T47D (cell line): ENCODE data around the gene ARHGAP45.
"Not testable (repeated sequence)": the region's sequence is repeated elsewhere in the genome, so short reads cannot be mapped to it uniquely, and the experiment has no call there.

Experiments used
- DNase-seq, 2 experiments: peaks; one replicate each; pipeline versions ENCODE4 v3.0.0 to v3.0.0-alpha.2; 2011 to 2012; ENCODE audit warnings: low read depth in 1 of 2, low spot score in 1 of 2
- JUND ChIP-seq: IDR thresholded peaks from 2 replicates; pipeline ENCODE4 v1.6.1; 2012; ENCODE audit warnings: low read depth
- in situ Hi-C: cut with HindIII; loops from 2 replicates; pipeline ENCODE4 v1.10.0; 2016; ENCODE audit warnings: low sequenced_read_pairs, low pct_unique_long_range_greater_than_20kb

The ARHGAP45 gene

DNA sequence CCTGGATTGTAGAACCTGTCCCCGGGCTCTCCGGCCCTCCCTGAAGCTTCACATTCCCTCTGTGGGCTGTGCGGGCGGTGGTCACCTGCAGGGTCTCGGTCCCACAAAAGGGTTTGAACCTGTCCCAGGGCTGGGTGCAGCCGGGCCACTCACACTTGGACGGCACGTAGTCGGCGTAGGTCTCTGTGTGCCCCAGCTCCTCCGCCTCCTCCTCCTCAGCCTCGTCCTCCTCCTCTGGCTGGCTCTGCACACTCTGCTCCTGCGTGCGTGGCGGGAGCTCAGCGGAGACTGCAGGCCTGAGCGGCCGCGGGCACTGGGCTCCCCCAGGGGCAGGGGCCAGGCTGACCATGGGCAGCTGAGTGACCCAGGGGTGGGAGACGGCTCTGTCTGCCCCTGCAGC is 56.4 kb downstream of the ARHGAP45 start:
- in situ Hi-C loops, result no loop called here
- TF ChIP-seq JUND, result no peak
- no peak for DNase-seq

DNA sequence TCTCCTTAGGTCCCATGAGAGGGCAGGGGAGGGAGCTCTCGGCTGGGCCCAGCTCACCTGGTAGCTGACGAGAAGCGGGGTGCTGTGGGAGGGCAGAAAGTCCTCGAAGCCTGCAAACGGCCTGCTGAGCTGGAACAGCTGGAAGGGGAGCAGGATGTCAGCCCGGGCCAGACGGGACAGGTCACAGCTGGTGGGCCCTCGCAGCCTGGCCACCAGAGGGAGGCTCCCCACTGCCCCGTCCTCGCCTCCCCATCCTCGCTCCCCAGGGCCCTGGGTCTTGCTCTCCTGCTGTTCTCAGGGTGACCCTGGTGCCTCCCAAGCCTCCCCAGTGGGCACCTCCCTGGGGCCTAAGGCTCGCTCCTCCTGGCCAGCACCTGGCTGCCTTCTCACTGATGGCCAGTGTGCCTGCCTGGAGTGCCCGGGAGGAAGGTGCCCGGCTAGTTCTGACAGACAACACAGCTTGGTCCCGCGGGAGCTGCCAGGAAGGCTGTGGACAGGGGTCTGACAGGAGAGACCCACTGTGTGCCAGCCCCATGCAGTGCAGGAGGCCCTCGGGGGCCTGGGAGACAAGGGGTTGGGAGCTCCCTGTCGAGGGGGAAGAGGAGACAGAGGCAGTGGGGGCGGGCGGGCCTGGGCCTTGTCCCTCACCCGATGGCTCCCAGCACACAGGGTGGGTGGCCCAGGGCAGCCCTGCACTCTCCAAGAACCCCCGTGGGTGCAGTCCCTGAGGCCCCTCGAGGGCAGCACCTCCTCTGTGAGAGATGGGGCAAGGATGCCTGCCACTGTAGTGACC is 57.1 kb downstream of the ARHGAP45 start:
- no peak for TF ChIP-seq JUND
- no peak for DNase-seq
- in situ Hi-C loops, result no loop called here

DNA sequence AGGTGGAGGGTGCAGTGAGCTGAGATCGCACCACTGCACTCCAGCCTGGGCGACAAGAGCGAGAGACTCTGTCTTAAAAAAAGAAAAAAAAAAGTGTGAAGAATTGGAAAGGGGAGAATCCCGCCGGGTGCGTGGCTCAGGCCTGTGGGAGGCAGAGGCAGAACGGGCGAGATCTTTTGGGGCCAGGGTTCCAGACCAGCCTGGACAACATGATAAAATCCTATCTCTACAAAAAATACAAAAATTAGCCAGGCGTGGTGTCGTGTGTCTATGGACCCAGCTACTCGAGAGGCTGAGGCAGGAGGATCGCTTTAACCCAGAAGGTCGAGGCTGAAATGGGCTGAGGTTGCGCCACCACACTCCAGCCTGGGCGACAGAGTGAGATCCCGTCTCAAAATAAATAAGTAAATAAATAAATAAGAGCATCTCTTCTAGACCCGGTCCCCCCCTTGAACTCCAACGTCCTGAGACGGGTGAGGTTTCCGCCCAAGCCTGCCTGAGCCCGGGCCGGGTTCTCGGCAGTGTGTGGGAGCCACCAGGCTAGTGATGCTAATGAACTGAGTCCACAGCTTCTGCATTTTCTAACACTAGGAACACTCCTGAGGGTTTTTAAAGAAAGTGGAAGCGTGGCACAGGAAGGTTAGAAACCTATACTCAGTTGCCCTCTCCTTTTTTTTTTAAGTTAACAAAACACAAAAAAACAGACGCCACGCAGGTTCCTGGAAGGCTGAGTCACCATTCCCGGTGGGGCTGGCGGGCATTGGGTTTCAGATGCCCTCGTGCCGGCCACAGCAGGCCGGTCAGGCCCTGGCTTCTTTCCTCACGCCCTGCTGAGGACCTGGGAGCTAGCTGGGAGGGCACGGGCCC is 58.9 kb downstream of the ARHGAP45 start:
- in situ Hi-C loops, result no loop called here
- no peak for TF ChIP-seq JUND
- DNase-seq, result no peak

DNA sequence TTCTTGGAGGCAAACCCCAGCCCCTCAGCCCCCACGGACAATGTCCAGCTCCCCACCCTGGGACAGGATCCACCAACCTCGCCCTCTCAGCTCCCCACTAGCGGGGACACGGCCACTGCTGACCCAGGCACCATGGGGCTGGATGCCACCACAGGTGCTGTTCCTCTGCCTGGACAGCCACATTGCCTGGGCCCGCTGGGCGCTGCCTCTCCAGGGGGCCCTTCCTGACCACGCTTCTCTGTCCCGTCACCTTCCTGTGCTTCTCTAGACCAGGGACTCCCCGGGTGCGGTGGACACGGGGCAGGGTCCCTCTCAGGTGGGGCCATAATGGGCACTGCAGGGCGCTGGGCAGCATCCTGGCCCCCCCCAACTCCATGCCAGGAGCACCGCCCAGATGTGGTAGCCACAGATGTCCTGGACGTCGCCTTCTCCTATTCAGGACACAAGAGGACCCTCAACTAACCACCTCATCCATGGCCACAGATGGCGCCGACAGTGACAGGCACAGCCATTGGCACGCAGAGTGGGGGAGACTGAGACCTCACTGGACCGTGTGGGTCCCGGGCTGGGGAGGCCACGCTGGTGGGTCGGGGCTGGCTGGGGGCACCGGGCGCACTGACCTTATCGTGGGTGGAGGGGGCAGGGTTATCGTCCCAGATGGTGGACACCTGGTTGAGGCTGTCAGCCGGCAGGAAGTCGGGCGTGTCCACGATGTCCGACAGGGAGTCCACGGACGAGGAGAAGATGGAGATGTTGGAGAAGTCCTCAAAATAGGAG is 60.2 kb downstream of the ARHGAP45 start:
- TF ChIP-seq JUND, result no peak
- in situ Hi-C loops, result no loop called here
- no peak for DNase-seq

DNA sequence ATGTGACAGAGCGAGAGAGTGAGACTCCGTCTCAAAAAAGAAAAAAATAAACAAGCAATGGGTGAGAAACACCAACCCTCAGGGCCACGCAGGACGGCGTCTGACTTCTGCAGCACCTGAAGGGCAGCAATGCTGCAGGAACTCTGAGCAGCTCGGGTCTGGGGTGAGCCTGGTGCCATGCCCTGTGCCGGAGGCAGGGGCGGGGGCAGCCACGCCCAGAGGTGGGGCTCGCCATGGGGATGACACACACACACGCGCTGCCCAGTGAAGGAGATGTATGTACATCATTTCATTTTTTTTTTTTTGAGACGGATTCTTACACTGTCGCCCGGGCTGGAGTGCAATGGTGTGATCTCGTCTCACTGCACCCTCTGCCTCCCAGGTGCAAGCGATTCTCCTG is 61.1 kb downstream of the ARHGAP45 start:
- DNase-seq, result no peak

DNA sequence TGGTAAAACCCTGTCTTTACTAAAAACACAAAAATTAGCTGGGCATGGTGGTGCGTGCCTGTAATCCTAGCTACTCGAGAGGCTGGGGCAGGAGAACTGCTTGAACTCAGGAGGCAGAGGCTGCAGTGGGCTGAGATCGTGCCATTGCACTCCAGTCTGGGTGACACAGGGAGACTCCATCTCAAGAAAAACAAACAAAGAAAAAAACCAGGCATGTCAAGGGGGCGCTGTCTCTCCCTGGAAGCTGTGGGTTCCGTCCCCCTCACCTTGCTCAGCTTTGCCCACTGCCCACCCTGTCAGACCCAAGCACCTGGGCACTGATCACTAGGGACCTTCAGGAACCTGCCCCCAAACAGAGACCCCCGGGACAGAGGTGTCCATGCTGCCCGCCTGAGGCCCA is 62.1 kb downstream of the ARHGAP45 start:
- DNase-seq, in situ Hi-C loops: not testable (repeated sequence)

More for the DNA sequence above, 61.1 kb downstream of the ARHGAP45 start:
- in situ Hi-C loops, result no loop called here
- TF ChIP-seq JUND, result no peak

DNA sequence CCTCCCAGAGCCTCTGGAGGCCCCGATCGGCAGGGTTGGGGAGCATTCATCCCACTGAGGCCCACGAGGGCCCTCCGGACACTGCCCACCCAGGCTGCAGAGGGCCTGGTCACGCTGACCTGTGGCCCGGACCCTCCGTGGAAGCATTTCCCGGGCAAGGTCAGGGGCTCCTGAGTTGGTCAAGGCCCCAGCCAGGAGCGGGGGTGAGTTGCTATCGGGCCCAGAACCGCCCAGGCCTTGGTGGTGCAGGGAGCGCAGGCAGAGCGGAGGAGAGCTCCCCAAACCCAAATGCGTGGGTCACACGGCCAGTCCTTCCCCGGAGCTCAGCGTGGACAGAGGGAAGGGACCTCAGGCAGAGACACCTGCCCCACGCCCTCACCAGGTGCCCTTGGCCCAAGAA is 62.6 kb downstream of the ARHGAP45 start:
- in situ Hi-C loops, result no loop called here
- no peak for TF ChIP-seq JUND
- DNase-seq, result no peak

DNA sequence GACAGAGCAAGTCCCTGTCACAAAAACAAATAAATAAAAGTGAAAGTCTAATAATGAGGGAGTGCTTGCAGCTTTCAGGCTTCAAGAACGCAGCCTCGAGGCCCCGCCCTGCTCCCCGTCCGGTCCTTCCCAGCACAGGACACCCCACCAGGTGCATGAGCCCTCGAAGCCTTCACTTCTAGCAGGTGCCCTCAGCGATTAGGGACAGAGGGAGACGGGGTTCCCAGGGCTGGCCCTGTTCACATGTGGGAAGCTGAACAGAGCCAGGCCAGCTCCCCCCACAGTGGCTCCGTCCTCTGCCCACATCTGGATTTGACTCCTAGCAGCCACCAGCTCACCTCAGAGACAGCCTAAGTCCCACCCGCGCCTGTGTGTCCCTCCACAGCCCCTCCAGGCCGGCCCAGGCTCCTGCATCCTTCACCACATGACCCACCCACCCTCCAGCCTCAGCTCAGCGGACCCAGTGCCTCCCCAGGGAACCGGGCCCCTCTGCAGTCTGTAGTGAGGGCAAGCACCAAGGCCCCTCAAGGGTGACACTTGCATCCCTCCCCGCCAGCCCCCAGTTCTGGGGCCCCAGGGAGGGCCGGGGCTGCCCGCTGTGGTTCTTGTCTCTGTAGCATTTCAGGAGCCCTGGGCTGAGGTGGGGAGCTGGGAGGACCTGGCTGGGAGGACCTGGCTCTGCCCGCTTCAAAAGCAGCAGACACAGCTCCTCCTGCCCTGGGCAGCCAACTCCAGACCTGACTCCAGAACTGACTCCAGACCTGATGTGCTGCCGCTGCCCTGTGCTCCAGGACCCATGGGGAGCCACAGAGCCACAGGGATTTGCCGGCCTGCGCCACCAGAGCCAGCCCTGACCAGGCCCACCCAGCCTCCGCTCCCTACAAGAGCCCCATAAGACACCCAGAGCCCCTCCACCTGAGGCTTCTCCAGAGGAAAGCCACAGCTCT is 64.1 kb downstream of the ARHGAP45 start:
- no peak for TF ChIP-seq JUND
- no peak for DNase-seq
- in situ Hi-C loops, result no loop called here

DNA sequence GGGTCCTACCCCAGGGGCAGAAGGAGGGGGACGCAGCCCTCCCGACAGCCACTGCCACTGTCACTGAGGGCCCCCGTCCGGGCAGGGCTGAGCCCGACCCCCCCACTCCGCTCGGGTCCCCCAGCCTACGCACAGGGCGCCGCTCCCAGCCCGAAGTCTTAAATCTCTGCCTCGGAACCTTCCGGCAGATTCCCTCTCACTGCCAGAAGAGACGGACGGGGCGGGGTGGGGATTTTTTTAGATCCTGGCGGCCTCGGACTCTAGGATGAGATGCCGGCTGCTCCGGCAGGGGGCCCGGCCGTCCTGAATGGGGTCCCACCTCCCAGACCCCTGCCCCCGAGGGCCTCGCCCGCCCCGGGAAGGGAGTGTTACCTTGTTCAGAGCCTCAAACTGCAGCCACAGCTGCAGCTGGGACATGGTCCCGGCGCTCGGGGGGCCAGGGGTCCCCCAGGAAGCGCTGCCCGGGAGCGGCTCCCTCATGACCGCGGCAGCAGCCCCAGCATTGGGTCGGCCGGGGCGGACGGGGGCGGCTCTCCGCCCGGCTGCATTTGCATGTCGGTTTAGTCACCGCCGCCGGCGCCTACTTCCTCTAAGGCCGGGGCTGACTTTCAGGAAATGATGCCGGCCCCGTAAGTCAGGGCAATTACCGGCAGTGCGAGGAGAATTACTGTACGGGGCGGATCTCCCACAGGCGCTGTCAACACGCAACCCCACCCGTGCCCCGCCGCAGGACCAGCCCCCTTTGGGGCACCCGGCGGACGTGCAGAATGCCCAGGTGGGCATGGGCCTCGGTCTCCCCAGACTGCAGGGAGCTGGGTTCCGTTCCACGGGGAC is 65.0 kb downstream of the ARHGAP45 start:
- DNase-seq, result no peak
- no peak for TF ChIP-seq JUND
- in situ Hi-C loops, result no loop called here

DNA sequence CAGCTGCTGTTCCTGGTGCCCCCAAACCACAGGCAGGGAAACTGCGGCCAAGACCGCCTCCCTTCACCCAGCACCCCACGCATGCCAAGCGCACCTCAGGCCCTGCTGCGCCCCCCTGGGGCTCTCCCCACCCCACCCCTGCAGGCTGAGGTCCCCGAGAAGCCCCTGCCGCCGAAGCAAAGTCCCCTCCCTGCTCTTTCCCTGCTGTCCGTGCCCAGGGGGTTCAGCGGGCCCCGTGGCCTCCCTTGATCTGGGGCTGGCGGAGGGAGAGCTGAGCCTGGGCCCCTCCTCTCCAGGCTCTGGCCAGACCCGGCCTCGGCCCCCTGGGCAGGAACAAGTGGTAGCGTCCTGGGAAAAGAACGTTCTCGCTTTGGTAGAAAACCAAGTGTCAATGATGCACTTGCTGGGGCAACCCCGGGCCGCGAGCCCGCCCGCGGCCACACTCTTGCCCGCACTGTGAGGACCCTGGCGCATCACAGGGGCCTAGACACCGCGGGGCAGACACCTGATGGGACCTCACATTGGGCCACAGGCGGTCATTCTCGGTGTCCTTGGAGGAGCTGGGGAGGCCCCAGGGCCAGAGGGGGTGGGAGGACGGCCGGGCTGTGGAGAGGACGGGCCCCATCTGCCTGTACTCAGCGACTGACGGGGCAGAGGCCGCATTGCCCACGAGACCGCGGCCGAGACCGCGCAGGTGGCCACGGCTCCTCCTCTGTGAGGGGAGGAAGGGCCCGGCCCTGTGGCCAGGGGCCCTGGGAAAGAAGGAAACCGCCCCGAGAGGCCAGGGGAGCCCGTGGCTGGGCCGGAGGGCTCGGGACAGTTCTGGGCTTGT is 65.8 kb downstream of the ARHGAP45 start:
- in situ Hi-C loops, result no loop called here
- no peak for DNase-seq
- no peak for TF ChIP-seq JUND
